ENCODE data around the gene PSMB9. TPM values are rescaled to one million over a fixed set of nuclear protein-coding genes. Genes with fewer than 3 reads are reported as not detected.

Gene PSMB9
- total RNA-seq, result 1.6 and 4.5 TPM in 2 replicates

DNA sequence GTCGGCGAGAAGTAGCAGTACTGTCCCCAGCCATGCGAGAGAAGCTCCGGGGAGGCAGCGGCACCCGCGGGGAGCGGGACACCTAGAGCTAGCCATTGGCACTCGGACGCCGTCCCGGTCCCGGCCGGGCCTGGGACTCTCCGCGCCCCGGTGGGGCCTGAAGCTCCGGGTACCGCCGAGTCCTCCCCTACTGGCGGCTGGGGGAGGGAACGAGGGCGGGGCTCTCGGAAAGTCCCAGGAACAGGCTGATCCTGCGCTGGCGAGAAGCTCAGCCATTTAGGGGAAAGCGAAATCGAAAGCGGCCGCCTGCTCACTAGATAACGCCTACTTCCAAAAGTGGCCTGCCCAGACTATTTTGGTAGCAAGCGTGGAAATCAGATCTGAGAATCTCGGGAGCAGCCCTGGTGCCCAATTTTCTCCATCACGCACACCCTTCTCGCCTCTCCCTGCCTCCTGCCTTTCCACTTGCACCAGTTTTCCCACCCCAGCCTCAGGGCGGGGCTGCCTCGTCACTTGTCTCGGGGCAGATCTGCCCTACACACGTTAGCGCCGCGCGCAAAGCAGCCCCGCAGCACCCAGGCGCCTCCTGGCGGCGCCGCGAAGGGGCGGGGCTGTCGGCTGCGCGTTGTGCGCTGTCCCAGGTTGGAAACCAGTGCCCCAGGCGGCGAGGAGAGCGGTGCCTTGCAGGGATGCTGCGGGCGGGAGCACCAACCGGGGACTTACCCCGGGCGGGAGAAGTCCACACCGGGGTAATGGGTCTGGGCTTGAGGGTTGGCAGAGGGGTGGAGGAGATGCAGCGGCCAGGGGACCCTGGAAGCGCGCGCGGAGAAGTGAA lies at the start of gene PSMB9, which contains the start of gene TAP1:
TSS of gene PSMB9 (plus strand) at position 652 of the 835 bp plus-strand sequence. CDS start at position 690, 38 bp downstream.
TSS of gene TAP1 (minus strand) at position 164 of the 835 bp plus-strand sequence. CDS start at position 96, 68 bp downstream.

DNA sequence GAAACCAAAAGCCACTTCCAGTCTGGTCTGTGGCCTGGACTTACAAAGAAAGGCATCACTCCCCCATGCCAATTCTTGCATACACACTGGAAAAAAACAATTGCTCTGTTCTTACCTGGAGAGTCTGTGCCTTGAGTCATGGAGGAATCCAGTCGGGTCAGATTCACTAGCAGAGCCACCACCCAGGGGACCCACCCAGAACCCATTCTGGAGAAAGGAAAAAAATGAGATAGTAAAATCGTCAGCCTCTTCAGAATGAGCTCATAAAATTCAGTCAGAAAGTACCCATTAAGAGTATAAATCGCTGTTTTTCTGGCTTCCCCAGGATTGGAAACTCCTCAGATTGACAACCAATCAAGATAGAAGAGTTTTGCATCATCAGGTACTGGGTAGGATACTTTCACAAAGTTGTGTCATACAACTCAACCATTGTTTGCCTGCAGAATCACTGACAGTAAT lies 37.2 kb upstream of the PSMB9 start, which contains the start of gene HLA-DOB:
TSS of gene HLA-DOB (minus strand) at position 257 of the 459 bp plus-strand sequence. CDS start at position 206, 51 bp downstream.

DNA sequence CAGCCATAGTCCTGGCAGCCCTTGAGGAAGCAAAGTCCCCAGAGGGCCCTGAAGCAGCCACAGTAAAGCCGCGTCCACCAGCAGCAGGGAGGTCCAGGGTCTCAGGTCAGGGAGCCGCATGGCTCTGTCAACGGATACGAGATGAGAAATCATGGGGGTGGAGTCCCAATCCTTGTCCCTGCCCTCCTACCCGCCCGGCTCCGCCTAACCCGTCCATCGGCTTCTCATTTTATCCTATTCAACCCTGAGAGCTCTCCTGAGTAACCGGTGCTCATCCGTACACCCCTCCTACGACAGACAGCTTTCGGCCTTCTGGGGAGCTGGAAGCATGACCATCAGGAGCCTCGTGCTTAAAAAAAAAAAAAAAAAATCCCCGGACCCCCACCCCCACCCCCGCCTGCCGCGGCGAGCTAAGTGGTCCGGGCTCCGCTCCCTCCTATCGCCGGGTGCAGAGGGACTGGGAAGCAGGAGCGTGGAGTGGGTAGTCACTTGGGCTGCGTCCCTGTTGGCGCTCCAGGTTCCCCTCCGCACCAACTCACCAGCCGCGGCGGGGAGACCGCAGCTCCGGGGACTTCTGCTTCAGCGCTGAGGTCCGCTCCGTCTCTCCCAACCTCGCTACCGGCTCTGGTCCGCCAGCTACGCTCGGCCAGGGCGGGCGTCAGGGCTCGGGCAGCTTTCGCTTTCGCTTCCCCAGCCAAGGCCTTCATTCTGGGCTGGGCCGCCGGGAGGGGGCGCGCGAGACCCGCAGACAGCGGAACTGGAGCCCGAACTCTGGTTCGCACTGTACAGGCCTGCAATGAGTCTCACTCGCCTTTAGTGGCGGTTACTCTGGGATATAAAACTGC lies 15.7 kb upstream of the PSMB9 start, which contains the start of gene TAP2:
TSS of gene TAP2 (minus strand) at position 626 of the 845 bp plus-strand sequence. CDS start at position 120, 506 bp downstream.

DNA sequence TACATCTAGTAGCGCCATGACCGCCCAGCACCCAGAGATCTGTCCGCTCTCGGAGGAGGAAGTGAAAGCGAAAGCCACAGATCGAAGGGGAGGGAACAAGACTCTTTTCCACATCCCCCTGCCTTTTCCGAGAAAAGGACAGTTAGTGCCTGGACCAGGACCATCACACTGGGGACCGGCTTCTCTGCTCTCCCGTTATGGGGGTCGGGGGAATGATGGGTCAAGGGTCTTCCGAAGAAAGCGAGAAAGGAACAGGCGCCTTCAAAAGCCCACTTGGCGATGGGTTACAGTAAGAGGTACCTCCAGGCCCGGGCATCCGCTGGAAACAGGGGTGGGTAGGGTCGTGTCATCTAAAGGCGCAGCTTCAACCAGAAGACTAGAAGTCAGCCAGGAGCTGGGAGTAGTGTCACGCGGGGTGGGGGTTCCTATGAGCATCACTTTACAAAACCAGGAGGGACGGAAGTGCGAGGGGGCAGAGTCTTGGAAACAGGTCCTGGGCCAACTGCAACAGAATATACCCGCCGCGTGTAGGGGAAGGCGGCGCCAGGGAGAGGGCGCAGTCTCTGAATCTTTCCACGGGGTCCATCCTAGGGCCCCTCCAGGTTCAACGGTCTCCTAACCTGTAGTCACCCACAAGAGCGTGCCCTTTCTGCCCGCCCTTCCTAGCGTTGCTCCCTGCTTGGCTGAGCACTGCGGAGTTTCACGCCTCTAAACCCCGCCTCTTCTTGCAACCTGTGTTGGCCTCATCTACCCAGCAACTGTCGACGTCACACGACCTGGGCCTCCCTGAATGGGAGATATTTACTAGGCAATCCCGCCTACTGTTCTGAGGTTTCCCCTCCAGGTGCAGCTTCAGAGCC lies 9.8 kb upstream of the PSMB9 start, which contains the start of gene PSMB8:
TSS of gene PSMB8 (minus strand) at position 69 of the 860 bp plus-strand sequence. CDS start at position 18, 51 bp downstream.

Other genes starting within 250 kb of the PSMB9 start
- not detected in 2 replicates for gene HLA-DQA1, start 216.8 kb upstream of the PSMB9 start, total RNA-seq
- gene HLA-DQB1, start 187.5 kb upstream of the PSMB9 start, total RNA-seq, result 0.21 and 2.0 TPM in 2 replicates
- not detected in 2 replicates for gene HLA-DQA2, start 112.8 kb upstream of the PSMB9 start, total RNA-seq
- gene HLA-DQB2, start 90.7 kb upstream of the PSMB9 start, total RNA-seq, result not detected in 2 replicates
- gene HLA-DOB, start 37.2 kb upstream of the PSMB9 start, total RNA-seq, result 1.5 and 2.2 TPM in 2 replicates
- 16.2 and 16.4 TPM in 2 replicates for gene TAP2, start 15.5 kb upstream of the PSMB9 start, total RNA-seq
- 18.8 and 20.0 TPM in 2 replicates for gene PSMB8, start 10.1 kb upstream of the PSMB9 start, total RNA-seq
- 27.2 and 28.7 TPM in 2 replicates for gene TAP1, start 488 bp upstream of the PSMB9 start, total RNA-seq
- not detected in 2 replicates for gene HLA-DMB, start 86.8 kb downstream of the PSMB9 start, total RNA-seq
- gene HLA-DMA, start 98.9 kb downstream of the PSMB9 start, total RNA-seq, result 0.28 and 1.6 TPM in 2 replicates
- 103 and 130 TPM in 2 replicates for gene BRD2, start 114.4 kb downstream of the PSMB9 start, total RNA-seq
- gene HLA-DOA, start 155.4 kb downstream of the PSMB9 start, total RNA-seq, result 0.07 TPM in 1 of 2 replicates, not detected in the other
- not detected in 2 replicates for gene HLA-DPA1, start 219.5 kb downstream of the PSMB9 start, total RNA-seq
- gene HLA-DPB1, start 221.8 kb downstream of the PSMB9 start, total RNA-seq, result 0.93 TPM in 1 of 2 replicates, not detected in the other

All from airway epithelial cell (primary cell).